Measurements from ENCODE around the gene RNF17.

RNF17 gene

GRCh38 chr13:24899601-24900000, 135.6 kb downstream of the RNF17 start:
- DNase-seq (ENCODE audit: low read depth in 2 of 2), result no peak

- DNase-seq (ENCODE audit: low read depth in 2 of 2), result no peak
Measured at GRCh38 chr13:24900507-24900906, 136.5 kb downstream of the RNF17 start.

GRCh38 chr13:24905242-24905641, 141.3 kb downstream of the RNF17 start:
- no peak for DNase-seq (ENCODE audit: low read depth in 2 of 2)

- DNase-seq (ENCODE audit: low read depth in 2 of 2), result no peak
Measured at GRCh38 chr13:24906268-24906667, 142.3 kb downstream of the RNF17 start.

GRCh38 chr13:24910502-24911132, 146.6 kb downstream of the RNF17 start:
- no peak for DNase-seq (ENCODE audit: low read depth in 2 of 2)

GRCh38 chr13:24911133-24911908, 147.4 kb downstream of the RNF17 start:
- no peak for DNase-seq (ENCODE audit: low read depth in 2 of 2)

GRCh38 chr13:24916464-24916863, 152.5 kb downstream of the RNF17 start:
- DNase-seq (ENCODE audit: low read depth in 2 of 2), result no peak

GRCh38 chr13:24921003-24921402, 157.0 kb downstream of the RNF17 start:
- DNase-seq (ENCODE audit: low read depth in 2 of 2), result no peak

- no peak for DNase-seq (ENCODE audit: low read depth in 2 of 2)
Measured at GRCh38 chr13:24921881-24922280, 157.9 kb downstream of the RNF17 start.

GRCh38 chr13:24922387-24922744, 158.4 kb downstream of the RNF17 start:
- peak in 1 of 2 donors; percentile 13 for DNase-seq (ENCODE audit: low read depth in 2 of 2)

GRCh38 chr13:24922745-24923591, 159.0 kb downstream of the RNF17 start:
- peak; percentile 92 to 93 for DNase-seq (ENCODE audit: low read depth in 2 of 2)

GRCh38 chr13:24925318-24926231, 161.6 kb downstream of the RNF17 start:
- DNase-seq (ENCODE audit: low read depth in 2 of 2), result no peak

- no peak for DNase-seq (ENCODE audit: low read depth in 2 of 2)
Measured at GRCh38 chr13:24927810-24928404, 163.9 kb downstream of the RNF17 start.

GRCh38 chr13:24929196-24929595, 165.2 kb downstream of the RNF17 start:
- no peak for DNase-seq (ENCODE audit: low read depth in 2 of 2)
